Measurements from ENCODE around the gene PCBD2. TPM values are rescaled to one million over a fixed set of nuclear protein-coding genes. Genes with fewer than 3 reads are reported as not detected.
"Not testable (repeated sequence)": the region's sequence is repeated elsewhere in the genome, so short reads cannot be mapped to it uniquely, and the experiment has no call there.

The PCBD2 gene
- total and polyA plus RNA-seq, 4 donors, result 5.9 to 12.8 (median 10.3) TPM

DNA sequence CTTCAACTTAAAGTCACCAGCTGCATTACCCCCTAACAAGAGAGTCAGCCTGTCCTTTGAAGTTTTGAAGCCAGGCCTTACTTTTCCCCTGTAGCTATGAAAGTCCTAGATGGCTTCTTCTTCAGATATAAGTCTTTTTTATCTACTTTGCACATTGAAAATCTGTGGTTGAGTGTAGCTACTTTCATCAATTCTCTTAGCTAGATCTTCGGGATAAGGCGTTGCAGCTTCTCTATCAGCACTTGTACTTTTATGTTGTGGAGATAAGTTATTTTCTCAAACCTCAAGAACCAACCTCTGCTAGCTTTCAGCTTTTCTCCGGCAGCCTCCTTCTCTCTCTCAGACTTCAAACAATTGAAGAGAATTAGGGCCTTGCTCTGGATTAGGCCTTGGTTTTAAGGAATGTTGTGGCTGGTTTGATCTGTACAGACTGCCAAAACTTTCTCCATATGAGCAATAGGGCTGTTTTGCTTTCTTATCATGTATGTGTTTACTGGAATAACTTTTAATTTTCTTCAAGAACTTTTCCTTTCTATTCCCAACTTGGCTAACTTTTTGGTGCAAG, 84.4 kb downstream of the PCBD2 start:
- Histone ChIP-seq H3K27me3 (ENCODE audit: control insufficient read depth in 4 of 4, insufficient read depth in 4 of 4, low read length in 3 of 4) (no peaks in the 10 kb centered on the region), H3K9me3 (ENCODE audit: control insufficient read depth in 4 of 4, low read length in 3 of 4) (no peaks in the 10 kb centered on the region), H3K4me3 (ENCODE audit: low read depth in 1 of 3, low read length in 3 of 3) (no peak overlapping the region), H3K4me1 (ENCODE audit: control insufficient read depth in 4 of 4, insufficient read depth in 4 of 4, low read length in 3 of 4) (no peaks in the 10 kb centered on the region), H3K9ac (ENCODE audit: low read depth in 1 of 2, low read length in 2 of 2) (no peak overlapping the region), H3K36me3 (ENCODE audit: control insufficient read depth in 4 of 4, insufficient read depth in 3 of 4, low read depth in 1 of 4, low read length in 3 of 4) (no peaks in the 10 kb centered on the region), H3K27ac (ENCODE audit: low read depth in 1 of 2, low read length in 2 of 2) (no peak overlapping the region)
- WGBS, result 92% methylated on average over 3 of the region's 3 CpGs
- TF ChIP-seq EGR1 (IDR thresholded peaks at IDR 0.05; ENCODE audit: low read depth in 2 of 2) (no peak), FOXA1 (IDR thresholded peaks at IDR 0.05) (no peak), SP1 (IDR thresholded peaks at IDR 0.05) (no peak), ATF3 (IDR thresholded peaks at IDR 0.05) (no peak)
- TF ChIP-seq, protein P1, sequence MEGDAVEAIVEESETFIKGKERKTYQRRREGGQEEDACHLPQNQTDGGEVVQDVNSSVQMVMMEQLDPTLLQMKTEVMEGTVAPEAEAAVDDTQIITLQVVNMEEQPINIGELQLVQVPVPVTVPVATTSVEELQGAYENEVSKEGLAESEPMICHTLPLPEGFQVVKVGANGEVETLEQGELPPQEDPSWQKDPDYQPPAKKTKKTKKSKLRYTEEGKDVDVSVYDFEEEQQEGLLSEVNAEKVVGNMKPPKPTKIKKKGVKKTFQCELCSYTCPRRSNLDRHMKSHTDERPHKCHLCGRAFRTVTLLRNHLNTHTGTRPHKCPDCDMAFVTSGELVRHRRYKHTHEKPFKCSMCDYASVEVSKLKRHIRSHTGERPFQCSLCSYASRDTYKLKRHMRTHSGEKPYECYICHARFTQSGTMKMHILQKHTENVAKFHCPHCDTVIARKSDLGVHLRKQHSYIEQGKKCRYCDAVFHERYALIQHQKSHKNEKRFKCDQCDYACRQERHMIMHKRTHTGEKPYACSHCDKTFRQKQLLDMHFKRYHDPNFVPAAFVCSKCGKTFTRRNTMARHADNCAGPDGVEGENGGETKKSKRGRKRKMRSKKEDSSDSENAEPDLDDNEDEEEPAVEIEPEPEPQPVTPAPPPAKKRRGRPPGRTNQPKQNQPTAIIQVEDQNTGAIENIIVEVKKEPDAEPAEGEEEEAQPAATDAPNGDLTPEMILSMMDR (IDR thresholded peaks at IDR 0.05; ENCODE audit: low read depth, low read length, missing input control), result no peak
- no peak for DNase-seq (ENCODE audit: low spot score)

DNA sequence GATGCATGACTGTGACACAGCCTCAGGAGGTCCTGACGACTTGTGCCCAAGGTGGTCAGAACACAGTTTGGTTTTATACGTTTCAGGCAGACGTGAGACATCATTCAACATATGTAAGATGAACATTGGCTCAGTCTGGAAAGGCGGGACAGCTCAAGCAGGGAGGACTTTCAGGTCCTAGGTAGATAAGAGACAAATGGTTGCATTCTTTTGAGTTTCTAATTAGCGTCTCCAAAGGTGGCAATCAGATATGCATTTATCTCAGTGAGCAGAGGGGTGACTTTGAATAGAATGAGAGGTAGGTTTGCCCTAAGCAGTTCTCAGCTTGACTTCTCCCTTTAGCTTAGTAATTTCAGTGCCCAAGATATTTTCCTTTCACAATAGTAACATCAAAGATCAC, 85.3 kb downstream of the PCBD2 start:
- not testable (repeated sequence) for H3K4me1 ChIP-seq (ENCODE audit: control insufficient read depth in 4 of 4, insufficient read depth in 4 of 4, low read length in 3 of 4); H3K4me3 ChIP-seq (ENCODE audit: low read depth in 1 of 3, low read length in 3 of 3); H3K9ac ChIP-seq (ENCODE audit: low read depth in 1 of 2, low read length in 2 of 2); DNase-seq (ENCODE audit: low spot score); H3K36me3 ChIP-seq (ENCODE audit: control insufficient read depth in 4 of 4, insufficient read depth in 3 of 4, low read depth in 1 of 4, low read length in 3 of 4); H3K27ac ChIP-seq (ENCODE audit: low read depth in 1 of 2, low read length in 2 of 2); H3K27me3 ChIP-seq (ENCODE audit: control insufficient read depth in 4 of 4, insufficient read depth in 4 of 4, low read length in 3 of 4); H3K9me3 ChIP-seq (ENCODE audit: control insufficient read depth in 4 of 4, low read length in 3 of 4)
- WGBS, result 83% methylated on average over 5 of the region's 5 CpGs

DNA sequence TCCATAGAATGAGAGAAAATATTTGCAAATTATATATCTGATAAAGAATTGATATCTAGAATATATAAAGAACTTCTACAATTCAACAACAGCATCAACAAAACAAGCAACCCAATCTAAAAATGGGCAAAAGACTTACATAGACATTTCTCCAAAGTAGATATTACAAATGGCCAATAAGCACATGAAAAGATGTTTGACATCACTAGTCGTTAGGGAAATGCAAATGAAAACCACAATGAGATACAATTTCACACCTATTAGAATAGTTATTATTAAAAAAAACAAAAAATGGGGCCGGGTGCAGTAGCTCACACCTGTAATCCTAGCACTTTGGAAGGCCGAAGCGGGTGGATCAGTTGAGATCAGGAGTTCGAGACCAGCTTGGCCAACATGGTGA, 87.2 kb downstream of the PCBD2 start:
- no peak overlapping the region for H3K27ac ChIP-seq (ENCODE audit: low read depth in 1 of 2, low read length in 2 of 2)
- no peaks in the 10 kb centered on the region for H3K4me1 ChIP-seq (ENCODE audit: control insufficient read depth in 4 of 4, insufficient read depth in 4 of 4, low read length in 3 of 4)
- 95% methylated on average over 5 of the region's 5 CpGs for WGBS
- TF ChIP-seq HNF4A (conservative IDR thresholded peaks at IDR 0.05), result no peak
- no peak for TF ChIP-seq YY1 (IDR thresholded peaks at IDR 0.05)
- no peak for TF ChIP-seq RAD21 (IDR thresholded peaks at IDR 0.05)
- TF ChIP-seq NR2F2 (IDR thresholded peaks at IDR 0.05), result no peak
- TF ChIP-seq, protein P1 (IDR thresholded peaks at IDR 0.05; ENCODE audit: low read depth, low read length, missing input control), result no peak
- TF ChIP-seq, protein P2, sequence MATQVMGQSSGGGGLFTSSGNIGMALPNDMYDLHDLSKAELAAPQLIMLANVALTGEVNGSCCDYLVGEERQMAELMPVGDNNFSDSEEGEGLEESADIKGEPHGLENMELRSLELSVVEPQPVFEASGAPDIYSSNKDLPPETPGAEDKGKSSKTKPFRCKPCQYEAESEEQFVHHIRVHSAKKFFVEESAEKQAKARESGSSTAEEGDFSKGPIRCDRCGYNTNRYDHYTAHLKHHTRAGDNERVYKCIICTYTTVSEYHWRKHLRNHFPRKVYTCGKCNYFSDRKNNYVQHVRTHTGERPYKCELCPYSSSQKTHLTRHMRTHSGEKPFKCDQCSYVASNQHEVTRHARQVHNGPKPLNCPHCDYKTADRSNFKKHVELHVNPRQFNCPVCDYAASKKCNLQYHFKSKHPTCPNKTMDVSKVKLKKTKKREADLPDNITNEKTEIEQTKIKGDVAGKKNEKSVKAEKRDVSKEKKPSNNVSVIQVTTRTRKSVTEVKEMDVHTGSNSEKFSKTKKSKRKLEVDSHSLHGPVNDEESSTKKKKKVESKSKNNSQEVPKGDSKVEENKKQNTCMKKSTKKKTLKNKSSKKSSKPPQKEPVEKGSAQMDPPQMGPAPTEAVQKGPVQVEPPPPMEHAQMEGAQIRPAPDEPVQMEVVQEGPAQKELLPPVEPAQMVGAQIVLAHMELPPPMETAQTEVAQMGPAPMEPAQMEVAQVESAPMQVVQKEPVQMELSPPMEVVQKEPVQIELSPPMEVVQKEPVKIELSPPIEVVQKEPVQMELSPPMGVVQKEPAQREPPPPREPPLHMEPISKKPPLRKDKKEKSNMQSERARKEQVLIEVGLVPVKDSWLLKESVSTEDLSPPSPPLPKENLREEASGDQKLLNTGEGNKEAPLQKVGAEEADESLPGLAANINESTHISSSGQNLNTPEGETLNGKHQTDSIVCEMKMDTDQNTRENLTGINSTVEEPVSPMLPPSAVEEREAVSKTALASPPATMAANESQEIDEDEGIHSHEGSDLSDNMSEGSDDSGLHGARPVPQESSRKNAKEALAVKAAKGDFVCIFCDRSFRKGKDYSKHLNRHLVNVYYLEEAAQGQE (IDR thresholded peaks at IDR 0.05), result no peak
- TF ChIP-seq, protein P3, sequence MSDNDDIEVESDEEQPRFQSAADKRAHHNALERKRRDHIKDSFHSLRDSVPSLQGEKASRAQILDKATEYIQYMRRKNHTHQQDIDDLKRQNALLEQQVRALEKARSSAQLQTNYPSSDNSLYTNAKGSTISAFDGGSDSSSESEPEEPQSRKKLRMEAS (IDR thresholded peaks at IDR 0.05), result no peak
- no peak for TF ChIP-seq TAF1 (conservative IDR thresholded peaks at IDR 0.05)
- TF ChIP-seq GABPA (IDR thresholded peaks at IDR 0.05 in 1 of 2, conservative IDR thresholded peaks at IDR 0.05 in 1 of 2), result no peak
- no peak for TF ChIP-seq FOXA2 (IDR thresholded peaks at IDR 0.05)
- no peak for TF ChIP-seq RXRA (IDR thresholded peaks at IDR 0.05)
- TF ChIP-seq SP1 (IDR thresholded peaks at IDR 0.05), result no peak
- no peaks in the 10 kb centered on the region for H3K9me3 ChIP-seq (ENCODE audit: control insufficient read depth in 4 of 4, low read length in 3 of 4)
- no peaks in the 10 kb centered on the region for H3K27me3 ChIP-seq (ENCODE audit: control insufficient read depth in 4 of 4, insufficient read depth in 4 of 4, low read length in 3 of 4)
- DNase-seq (ENCODE audit: low spot score), result no peak
- no peak overlapping the region for H3K9ac ChIP-seq (ENCODE audit: low read depth in 1 of 2, low read length in 2 of 2)
- no peak overlapping the region for H3K4me3 ChIP-seq (ENCODE audit: low read depth in 1 of 3, low read length in 3 of 3)
- H3K36me3 ChIP-seq (ENCODE audit: control insufficient read depth in 4 of 4, insufficient read depth in 3 of 4, low read depth in 1 of 4, low read length in 3 of 4), result no peaks in the 10 kb centered on the region

Measured in liver (tissue), 9 donors.